BJ (cell line): Measurements from ENCODE around the gene OR2AG1. TPM values are rescaled to one million over a fixed set of nuclear protein-coding genes. Genes with fewer than 3 reads are reported as not detected.

ENCODE experiments used
- CTCF ChIA-PET: fragments of 350-600 bp; formaldehyde crosslinking; extraction: SDS; loops from one replicate; lab custom pipeline; 2021; ENCODE audit warnings: antibody characterized with exemption, inconsistent platforms; lab: Yijun Ruan, JAX
- POLR2A ChIA-PET: fragments of 300-600 bp; sonication (Branson Sonifier 250); formaldehyde crosslinking; extraction: SDS; loops from one replicate; lab custom pipeline; 2021; ENCODE audit warnings: antibody characterized with exemption; lab: Charles Lee
- DNase-seq: peaks from one replicate; pipeline ENCODE4 v3.0.0-alpha.2; 2011; ENCODE audit warnings: low read depth
- H3K27me3 ChIP-seq: 2 replicates; pipeline ENCODE4 v1.6.0; 2011; ENCODE audit warnings: low read length; ENCODE audit not compliant: control insufficient read depth, insufficient read depth
- H3K36me3 ChIP-seq: 2 replicates; pipeline ENCODE4 v1.5.1; 2011; ENCODE audit warnings: low read length; ENCODE audit not compliant: control insufficient read depth, insufficient read depth
- H3K4me3 ChIP-seq: 2 replicates; pipeline ENCODE4 v1.5.1; 2011; ENCODE audit warnings: low read depth, mild to moderate bottlenecking, control low read depth, low read length
- CTCF ChIP-seq: IDR thresholded peaks from 2 replicates; pipeline ENCODE4 v1.5.1; 2011; ENCODE audit warnings: low read depth, mild to moderate bottlenecking, control low read depth, inconsistent platforms, low read length, moderate library complexity; ENCODE audit not compliant: insufficient read depth
- polyA plus RNA-seq: library from polyadenylated mRNA; depleted of rRNA; stranded (reverse); fragments of >200 nt; gene quantifications from 2 replicates; pipeline ENCODE4 v1.2.3, GENCODE V29; 2011

The OR2AG1 gene
- polyA plus RNA-seq, 1 experiment, result not detected

GRCh38 chr11:6745465-6746015 is 37.3 kb upstream of the OR2AG1 start:
- no peak for DNase-seq
- no peak overlapping the region for H3K4me3 ChIP-seq
- no peaks in the 10 kb centered on the region for H3K27me3 ChIP-seq
- TF ChIP-seq CTCF, result no peak
- CTCF ChIA-PET, result interaction anchor here (0.8 to 3.1 kb wide), 4 partner anchors 8 to 40 kb away, joined by 3 to 41 read pairs (median 16); no protein-coding TSS in a partner anchor
- POLR2A ChIA-PET, result no interaction called here
- no peaks in the 10 kb centered on the region for H3K36me3 ChIP-seq

- ChIA-PET CTCF (interaction anchor here (1.4 to 3.1 kb wide), 3 partner anchors 9 to 41 kb away, joined by 5 to 41 read pairs (median 27); no protein-coding TSS in a partner anchor), POLR2A (no interaction called here)
- Histone ChIP-seq H3K27me3 (no peaks in the 10 kb centered on the region), H3K4me3 (no peak overlapping the region), H3K36me3 (no peaks in the 10 kb centered on the region)
- no peak for DNase-seq
- TF ChIP-seq CTCF, result no peak
These were observed 36.7 kb upstream of the OR2AG1 start for GRCh38 chr11:6746086-6746618.

GRCh38 chr11:6746626-6747025 is 36.2 kb upstream of the OR2AG1 start:
- ChIA-PET CTCF (interaction anchor here (1.4 to 3.1 kb wide), 3 partner anchors 9 to 41 kb away, joined by 5 to 41 read pairs (median 27); no protein-coding TSS in a partner anchor), POLR2A (no interaction called here)

GRCh38 chr11:6747097-6747668 is 35.6 kb upstream of the OR2AG1 start:
- TF ChIP-seq CTCF, result no peak
- Histone ChIP-seq H3K4me3 (no peak overlapping the region), H3K36me3 (no peaks in the 10 kb centered on the region), H3K27me3 (0 out of 2 replicates have a peak, but pooled peaks cover 1% of the 10 kb centered on the region)
- POLR2A ChIA-PET, result no interaction called here
- no peak for DNase-seq
- CTCF ChIA-PET, result interaction anchor here (1.4 to 3.1 kb wide), 3 partner anchors 9 to 42 kb away, joined by 5 to 41 read pairs (median 27); no protein-coding TSS in a partner anchor

More at GRCh38 chr11:6746626-6747025, 36.2 kb upstream of the OR2AG1 start:
- 0 out of 2 replicates have a peak, but pooled peaks cover under 1% of the 10 kb centered on the region for H3K27me3 ChIP-seq
- DNase-seq, result no peak
- no peak for TF ChIP-seq CTCF
- no peaks in the 10 kb centered on the region for H3K36me3 ChIP-seq
- no peak overlapping the region for H3K4me3 ChIP-seq

- Histone ChIP-seq H3K4me3 (no peak overlapping the region), H3K27me3 (0 out of 2 replicates have a peak, but pooled peaks cover 3% of the 10 kb centered on the region), H3K36me3 (no peaks in the 10 kb centered on the region)
- CTCF ChIA-PET, result interaction anchor here (0.6 to 6.4 kb wide), 28 partner anchors 9 to 689 kb away, joined by 3 to 110 read pairs (median 4); partner anchors contain the start of genes OR2AG2 and OR6A2
- POLR2A ChIA-PET, result no interaction called here
- TF ChIP-seq CTCF, result peak; percentile 93
- DNase-seq, result no peak
These were observed 27.4 kb upstream of the OR2AG1 start for GRCh38 chr11:6755303-6755952.
